NCI-H524 treated with DMSO at 0.1 percent for 48 hours (cell line): ENCODE measurements around the gene BRAT1.
"Not testable (repeated sequence)": the region's sequence is repeated elsewhere in the genome, so short reads cannot be mapped to it uniquely, and the experiment has no call there.

Experiments used
- DNase-seq: peaks from one replicate; lab custom pipeline; 2025; lab: John Stamatoyannopoulos, UW

The BRAT1 gene

DNA sequence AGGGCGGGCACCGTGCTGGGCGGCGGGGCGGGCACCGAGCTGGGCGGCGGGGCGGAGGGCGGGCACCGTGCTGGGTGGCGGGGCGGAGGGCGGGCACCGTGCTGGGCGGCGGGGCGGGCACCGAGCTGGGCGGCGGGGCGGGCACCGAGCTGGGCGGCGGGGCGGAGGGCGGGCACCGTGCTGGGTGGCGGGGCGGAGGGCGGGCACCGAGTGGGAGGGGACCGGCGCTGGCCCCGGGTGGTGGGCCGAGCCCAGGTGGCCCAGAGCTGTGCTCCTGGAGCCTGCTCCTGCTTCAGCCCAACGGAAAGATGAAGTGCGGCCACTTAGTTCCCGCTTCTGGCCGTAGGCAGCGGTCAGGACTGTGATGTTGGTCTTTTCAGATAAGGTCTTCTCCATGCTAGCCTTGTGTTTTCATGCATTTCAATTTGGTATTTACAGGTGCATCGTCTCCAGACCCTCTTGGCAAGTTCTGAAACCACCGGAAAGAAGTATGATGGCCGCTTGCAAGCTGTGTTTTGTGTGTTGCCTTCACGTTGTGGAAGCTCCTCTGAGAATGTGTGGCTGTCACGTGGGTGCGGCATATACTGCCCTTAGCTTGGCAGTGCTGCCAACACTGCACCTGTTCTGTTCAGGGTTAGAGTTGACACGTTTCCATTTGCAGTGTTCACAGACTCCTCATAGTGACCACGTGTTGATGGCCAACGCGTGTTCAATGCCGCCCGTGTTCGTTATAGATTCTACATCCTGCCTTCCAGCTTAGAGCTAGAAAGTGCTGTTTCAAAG is 28.7 kb upstream of the BRAT1 start:
- no peak for DNase-seq

- DNase-seq: no peak
Observed at GRCh38 chr7:2582006-2582735, 26.8 kb upstream of the BRAT1 start.

GRCh38 chr7:2580636-2581035 is 25.3 kb upstream of the BRAT1 start:
- DNase-seq: no peak

GRCh38 chr7:2577914-2578680 is 22.8 kb upstream of the BRAT1 start:
- no peak for DNase-seq

DNA sequence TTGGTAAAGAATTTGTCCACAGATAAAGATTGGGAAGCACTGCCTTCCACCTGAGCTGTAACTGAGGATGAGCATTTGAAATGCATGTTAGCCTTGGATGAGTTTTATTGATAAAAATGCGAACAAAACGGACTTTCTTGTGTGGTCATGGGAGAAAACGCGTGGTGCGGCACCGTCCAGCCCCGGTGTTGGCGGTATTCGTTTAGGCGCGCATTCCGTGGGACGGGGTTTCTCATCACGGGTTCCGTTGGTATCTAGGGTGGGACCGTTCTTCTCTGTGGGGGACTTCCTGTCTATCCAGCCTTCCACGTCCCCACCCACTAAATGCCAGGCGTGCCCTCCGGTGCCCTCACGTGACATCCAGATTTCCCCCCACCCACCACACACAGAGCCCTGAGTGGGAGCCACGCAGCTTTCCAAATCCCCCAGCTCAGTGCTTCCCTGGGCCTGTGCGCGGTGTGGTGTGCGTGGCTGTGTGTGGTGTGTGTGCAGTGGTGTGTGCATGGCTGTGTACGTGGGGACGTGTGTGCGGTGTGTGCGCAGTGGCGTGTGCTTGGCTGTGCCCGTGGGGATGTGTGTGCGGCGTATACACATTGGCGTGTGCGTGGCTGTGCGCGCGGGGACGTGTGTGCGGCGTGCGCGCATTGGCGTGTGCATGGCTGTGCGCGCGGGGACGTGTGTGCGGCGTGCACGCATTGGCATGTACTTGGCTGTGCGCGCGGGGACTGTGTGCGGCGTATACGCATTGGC is 21.6 kb upstream of the BRAT1 start:
- no peak for DNase-seq

DNA sequence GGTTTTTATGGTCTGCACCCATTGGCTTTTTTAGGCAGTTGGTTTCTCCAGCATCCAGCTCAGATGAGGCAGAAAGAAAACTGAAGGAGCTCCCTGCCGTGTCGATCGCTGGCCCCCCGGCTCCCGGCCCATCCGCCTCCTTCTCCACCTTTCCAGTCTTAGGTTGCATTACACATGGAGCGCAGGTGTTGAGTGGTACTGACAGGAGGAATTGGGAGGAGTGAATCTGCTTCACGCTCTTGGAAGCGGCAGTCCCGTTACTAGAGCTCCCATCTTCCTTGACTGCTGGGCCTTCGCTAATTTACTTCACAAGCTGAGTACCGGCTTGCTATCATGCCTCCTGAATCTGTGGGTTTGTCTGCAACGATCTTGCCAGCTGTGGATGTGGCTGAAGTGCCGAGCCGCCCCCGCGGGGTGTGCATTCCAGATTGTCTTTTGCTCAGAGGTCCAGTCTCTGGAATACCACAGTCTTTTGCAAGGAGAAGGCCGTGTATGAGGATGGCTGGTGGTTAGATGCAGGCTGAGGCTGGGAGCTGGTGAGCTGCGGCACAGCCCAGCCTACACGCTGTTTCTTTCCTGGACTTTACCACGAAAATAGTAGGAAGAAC is 20.5 kb upstream of the BRAT1 start:
- DNase-seq: no peak

DNA sequence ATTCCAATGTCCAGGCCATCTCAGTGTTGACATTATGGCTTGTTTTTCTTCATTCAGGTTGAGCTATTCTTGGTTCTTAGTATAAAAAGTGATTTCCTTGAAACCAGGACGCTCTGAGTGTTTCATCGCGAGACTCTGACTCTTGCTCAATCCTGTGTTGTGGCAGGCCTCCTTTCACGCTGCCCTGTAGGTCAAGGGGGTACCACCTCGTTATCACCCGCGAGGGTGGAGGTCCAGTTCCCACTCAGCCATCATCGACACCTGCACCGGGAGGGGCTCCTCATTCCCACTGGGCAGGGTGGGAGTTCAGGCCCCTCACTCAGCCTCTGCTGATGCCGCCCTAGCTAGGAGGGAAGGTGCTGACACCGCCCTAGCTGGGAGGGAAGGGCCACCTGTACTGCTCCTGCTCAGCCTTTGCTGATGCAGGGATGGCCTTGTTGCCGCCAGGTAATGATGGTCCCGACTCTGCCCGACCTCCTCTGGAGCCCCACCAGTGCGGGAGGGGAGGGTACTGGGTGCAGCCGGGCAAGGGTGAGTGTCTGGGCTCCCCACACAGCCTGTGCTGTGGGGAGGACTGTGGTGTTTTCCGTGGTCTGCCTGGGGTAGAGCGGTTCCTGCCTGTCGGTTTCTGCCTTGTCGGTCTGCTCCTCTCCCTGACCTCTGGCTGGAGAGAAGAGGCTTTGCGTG is 19.9 kb upstream of the BRAT1 start:
- DNase-seq: no peak

GRCh38 chr7:2573761-2574160 is 18.4 kb upstream of the BRAT1 start:
- no peak for DNase-seq

DNA sequence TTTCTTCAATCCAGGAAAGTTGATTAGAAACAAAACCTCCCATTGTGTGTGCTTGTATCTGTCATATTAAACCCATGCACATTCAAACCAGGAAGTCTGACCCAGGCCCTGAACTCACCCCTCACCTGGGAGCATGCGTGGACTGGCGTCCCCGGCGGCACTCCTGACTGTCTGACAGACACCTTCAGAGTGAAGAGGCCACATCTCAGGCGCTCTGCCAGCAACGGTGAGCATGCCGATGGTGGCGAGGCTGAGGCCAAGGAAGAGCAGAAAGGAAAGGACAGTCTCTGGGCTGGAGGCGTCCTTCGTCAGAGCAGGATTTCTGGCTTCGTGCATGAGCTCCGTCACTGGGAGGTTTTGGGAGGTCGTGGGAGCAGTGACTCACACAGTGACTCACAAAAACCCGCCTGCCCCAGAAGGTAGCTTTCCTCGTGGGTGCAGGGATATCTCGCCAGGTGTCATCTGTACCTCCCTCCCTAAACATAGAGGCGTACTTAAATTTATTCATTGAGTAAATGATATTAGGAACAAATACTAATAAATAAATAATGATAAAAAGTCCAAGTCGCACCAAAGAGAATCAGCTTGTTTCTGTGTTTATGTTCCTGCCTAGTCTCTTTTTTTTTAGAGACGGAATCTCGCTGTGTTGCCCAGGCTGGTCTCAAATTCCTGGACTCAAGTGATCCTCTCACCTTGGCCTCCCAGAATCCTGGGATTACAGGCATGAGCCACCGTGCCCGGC is 16.9 kb upstream of the BRAT1 start:
- DNase-seq: no peak

DNA sequence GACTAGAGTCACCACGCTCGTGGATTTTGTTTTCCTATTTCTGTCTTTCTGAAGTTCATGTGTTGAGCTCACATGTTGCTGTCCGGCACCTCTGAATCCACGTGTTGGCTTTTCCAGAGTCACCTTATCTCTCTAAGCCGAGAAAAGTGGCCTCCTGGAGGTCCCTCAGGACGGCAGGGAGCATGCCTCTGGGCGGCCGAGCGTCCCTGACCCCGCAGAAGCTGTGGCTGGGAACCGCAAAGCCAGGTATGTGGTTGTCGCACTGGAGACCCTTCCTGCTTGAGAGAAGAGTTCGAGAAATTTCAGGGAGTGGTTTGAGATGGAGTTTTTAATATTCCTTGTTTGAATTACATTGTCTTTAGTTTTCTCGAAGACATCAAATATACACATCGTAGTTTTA is 16.1 kb upstream of the BRAT1 start:
- no peak for DNase-seq

DNA sequence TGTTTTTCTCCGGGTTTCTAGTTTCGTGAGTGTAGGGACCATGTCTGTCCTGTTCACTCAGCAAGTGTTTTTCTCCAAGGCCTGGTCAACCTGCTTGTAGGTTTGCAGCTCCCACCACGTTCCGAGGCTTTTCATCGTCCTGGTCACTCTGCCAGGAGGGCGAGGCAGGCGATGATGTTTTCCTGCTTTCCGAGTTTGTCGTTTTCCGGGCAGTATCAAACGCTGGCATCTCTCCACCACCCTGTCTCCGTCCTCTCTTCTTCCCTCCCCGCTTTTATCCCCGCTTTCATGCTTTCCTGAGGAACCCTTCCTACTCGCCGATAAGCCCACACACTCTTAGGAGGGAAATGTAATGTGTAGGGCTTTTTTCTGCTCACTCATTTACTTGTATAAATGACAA is 14.7 kb upstream of the BRAT1 start:
- no peak for DNase-seq

DNA sequence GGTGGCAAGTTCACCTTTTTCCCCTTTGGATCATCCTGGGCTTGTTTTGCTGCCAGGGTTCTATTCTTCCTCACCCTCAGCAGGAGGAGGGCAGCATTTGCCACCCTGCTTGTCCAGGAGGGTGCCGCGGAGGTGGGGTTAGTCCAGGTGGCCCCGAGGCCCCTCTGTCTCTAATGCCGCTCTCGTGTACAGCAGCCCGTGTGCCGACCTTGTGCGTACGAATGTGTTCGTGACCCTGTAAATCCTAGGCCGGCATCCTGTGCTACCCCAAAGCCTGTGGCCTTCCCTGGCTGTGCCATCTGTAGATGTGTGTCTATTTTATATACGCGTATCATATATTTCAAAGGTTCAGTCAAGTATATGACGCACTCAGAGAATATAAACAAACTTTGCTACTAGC is 14.1 kb upstream of the BRAT1 start:
- DNase-seq: no peak

DNA sequence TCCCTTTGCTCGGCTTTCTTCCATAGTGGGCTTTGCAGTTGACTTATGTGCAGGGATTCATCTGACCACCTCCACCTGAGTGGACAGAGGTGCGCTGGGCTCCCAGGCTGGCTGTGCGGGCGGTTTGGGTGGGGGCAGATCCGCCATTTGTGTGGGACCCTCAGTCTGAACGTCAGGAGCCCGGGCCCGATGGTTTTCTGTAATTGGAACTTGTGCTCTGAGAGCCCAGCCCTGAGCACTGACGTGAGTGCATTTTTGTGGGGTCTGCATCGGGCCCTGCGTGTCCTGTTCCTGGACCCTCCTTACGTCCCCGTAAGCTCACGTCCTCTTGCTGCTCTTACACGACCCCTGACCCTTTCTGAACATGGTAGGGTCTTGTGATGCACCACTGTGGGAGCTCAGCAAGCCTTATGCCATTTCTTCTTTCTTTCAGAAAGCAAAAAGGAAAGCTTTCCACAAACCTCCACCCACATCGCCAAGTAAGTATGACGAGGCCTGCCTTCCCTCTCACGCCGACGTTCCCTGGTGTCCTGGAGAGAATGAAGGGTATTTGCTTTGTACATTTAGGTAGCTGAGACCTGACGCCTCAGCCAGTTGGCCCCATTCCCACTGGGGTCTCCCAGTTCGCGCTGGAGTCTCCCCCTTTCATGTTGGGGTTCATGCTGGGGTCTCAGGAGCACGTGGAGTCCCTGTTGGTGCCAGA is 13.3 kb upstream of the BRAT1 start:
- no peak for DNase-seq

DNA sequence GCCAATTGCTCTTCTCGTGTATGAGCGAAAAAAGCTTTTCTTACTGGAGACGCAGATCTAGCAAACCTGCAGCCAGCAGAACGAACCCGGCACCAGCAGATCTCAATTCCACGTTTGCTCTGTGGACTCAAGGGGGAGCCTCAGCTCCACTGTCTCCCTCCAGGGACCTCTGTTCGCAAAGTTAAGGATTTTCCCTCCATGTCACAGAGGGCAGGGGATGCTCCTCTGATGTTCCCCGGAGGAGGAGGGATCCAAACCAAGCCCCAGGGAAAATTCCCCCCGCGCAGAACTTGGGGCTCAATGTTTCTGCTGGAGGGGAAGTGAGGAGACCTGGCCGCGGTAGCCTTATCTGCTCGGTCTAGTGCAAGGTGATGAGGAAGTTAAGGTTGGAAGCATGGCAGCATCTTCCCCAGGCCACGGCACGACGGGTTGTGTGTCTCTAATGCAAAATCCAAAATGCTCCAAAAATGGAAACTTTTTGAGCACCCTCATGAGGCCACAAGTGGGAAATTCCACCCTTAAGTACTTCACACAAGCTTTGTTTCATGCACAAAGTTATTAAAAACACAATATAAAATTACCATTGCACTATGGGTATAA is 12.5 kb upstream of the BRAT1 start:
- no peak for DNase-seq

GRCh38 chr7:2566890-2567678 is 11.8 kb upstream of the BRAT1 start:
- no peak for DNase-seq

DNA sequence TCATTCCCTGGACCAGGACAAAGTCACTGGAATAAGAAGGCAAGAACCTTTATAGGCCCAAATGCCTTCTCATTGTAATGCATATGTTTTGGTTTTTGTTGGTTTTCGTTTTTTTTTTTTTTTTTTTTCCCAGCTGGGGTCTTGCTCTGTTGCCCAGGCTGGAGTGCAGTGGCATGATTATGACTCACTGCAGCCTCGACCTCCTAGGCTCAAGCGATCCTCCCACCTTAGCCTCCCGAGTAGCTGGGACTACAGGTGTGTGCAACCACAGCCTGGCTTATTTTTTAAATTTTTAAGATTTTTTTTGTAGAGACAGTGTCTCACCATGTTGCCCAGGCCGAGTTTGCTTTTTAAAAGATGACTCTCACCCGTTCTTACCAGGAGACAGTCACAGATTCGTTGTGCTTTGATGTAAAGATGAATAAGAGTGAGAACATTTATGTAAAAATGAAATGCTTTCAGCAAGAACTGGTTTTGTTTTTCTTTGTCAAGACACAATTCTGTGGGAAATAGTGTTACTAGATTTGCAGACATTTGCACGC is 11.1 kb upstream of the BRAT1 start:
- no peak for DNase-seq

DNA sequence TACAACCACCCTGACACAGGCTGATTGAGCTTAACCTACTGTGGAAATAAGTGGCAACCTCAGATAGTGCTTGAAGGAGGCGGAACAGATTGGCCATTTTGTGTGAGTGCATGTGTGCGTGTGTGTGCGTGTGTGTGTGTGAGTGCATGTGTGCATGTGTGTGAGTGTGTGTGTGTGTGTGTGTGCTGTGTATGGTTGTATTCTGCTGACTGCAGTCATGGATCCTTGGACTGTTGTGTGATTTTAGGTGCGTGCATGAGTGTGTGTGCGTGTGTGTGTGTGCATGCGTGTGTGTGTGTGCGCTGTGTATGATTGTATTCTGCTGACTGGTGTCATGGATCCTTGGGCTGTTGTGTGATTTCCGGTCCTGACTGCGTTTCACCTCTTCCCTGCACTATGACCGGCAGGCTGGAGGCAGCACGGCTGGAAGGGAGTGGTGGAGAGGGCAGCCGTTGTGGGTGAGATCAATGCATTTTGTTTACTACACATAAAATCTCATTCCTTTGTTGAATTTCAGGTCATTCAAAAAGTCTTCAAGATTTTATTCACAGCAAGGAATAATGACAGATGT is 9.7 kb upstream of the BRAT1 start:
- DNase-seq: no peak

- DNase-seq: not testable (repeated sequence)
Observed at GRCh38 chr7:2563955-2564354, 8.6 kb upstream of the BRAT1 start.
